Neural progenitor cell (in vitro differentiated cells): ENCODE measurements around the gene BCL7C. TPM values are rescaled to one million over a fixed set of nuclear protein-coding genes. Genes with fewer than 3 reads are reported as not detected.

ENCODE experiments used
- DNase-seq: peaks from one replicate; pipeline ENCODE4 v3.0.0-alpha.2; 2016; ENCODE audit warnings: low spot score
- H2AFZ ChIP-seq: fragments of 200-600 bp; sonication (generic); replicated peaks from 2 replicates; pipeline ENCODE4 v1.6.1; 2016; ENCODE audit warnings: antibody characterized with exemption
- H3F3A ChIP-seq: fragments of 200-600 bp; sonication (generic); 2 replicates; pipeline ENCODE4 v1.6.1; 2016; ENCODE audit warnings: antibody characterized with exemption, low read depth
- H3K27ac ChIP-seq: fragments of 200-600 bp; sonication (generic); 2 replicates; pipeline ENCODE4 v1.5.1; 2016; ENCODE audit warnings: mild to moderate bottlenecking
- H3K27me3 ChIP-seq: fragments of 200-600 bp; sonication (generic); 2 replicates; pipeline ENCODE4 v1.6.1; 2016; ENCODE audit warnings: mild to moderate bottlenecking, moderate library complexity
- H3K36me3 ChIP-seq: fragments of 200-600 bp; sonication (generic); 2 replicates; pipeline ENCODE4 v1.5.1; 2016
- H3K4me1 ChIP-seq: fragments of 200-600 bp; sonication (generic); 2 replicates; pipeline ENCODE4 v1.6.1; 2016; ENCODE audit warnings: mixed run types
- H3K4me2 ChIP-seq: fragments of 200-600 bp; sonication (generic); 2 replicates; pipeline ENCODE4 v1.6.1; 2016
- H3K4me3 ChIP-seq: fragments of 200-600 bp; sonication (generic); 2 replicates; pipeline ENCODE4 v1.5.1; 2016
- H3K79me2 ChIP-seq: fragments of 200-600 bp; sonication (generic); 2 replicates; pipeline ENCODE4 v1.6.1; 2016; ENCODE audit warnings: low read depth
- H3K9ac ChIP-seq: fragments of 200-600 bp; sonication (generic); 2 replicates; pipeline ENCODE4 v1.6.1; 2016
- H3K9me3 ChIP-seq: fragments of 200-600 bp; sonication (generic); 2 replicates; pipeline ENCODE4 v1.5.1; 2016; ENCODE audit warnings: low read depth
- H4K20me1 ChIP-seq: fragments of 200-600 bp; sonication (generic); 2 replicates; pipeline ENCODE4 v1.6.1; 2016; ENCODE audit warnings: low read depth
- H3K27ac Mint-ChIP-seq: 3 replicates; pipeline ENCODE4 v1.8.0; 2021; ENCODE audit warnings: mixed read lengths
- H3K27me3 Mint-ChIP-seq: 2 replicates; pipeline ENCODE4 v1.8.0; 2022; ENCODE audit warnings: low read depth, mild to moderate bottlenecking, inconsistent platforms, moderate library complexity, mixed read lengths; ENCODE audit not compliant: insufficient read depth
- H3K36me3 Mint-ChIP-seq: 3 replicates; pipeline ENCODE4 v1.8.0; 2021; ENCODE audit warnings: mixed read lengths
- H3K4me1 Mint-ChIP-seq: 3 replicates; pipeline ENCODE4 v1.8.0; 2021; ENCODE audit warnings: mixed read lengths
- H3K4me3 Mint-ChIP-seq: 3 replicates; pipeline ENCODE4 v1.8.0; 2021; ENCODE audit warnings: mild to moderate bottlenecking, moderate library complexity, mixed read lengths
- H3K9me3 Mint-ChIP-seq: 3 replicates; pipeline ENCODE4 v1.8.0; 2020; ENCODE audit warnings: mixed read lengths
- EZH2 ChIP-seq: fragments of 200-600 bp; sonication (generic); IDR thresholded peaks from 2 replicates; pipeline ENCODE4 v1.6.1; 2017; ENCODE audit warnings: antibody characterized with exemption, mild to moderate bottlenecking, moderate library complexity
- EZH2phosphoT487 ChIP-seq: fragments of 200-600 bp; sonication (generic); IDR thresholded peaks from 2 replicates; pipeline ENCODE4 v1.6.1; 2017; ENCODE audit warnings: antibody characterized with exemption
- total RNA-seq: library from RNA; depleted of rRNA; stranded (reverse); fragments of >200 nt; gene quantifications from 2 replicates; pipeline ENCODE4 v1.2.3, GENCODE V29; 2015; ENCODE audit warnings: low replicate concordance
- TF ChIP-seq, protein P1 (sequence below): fragments of 200-600 bp; sonication (generic); IDR thresholded peaks from 2 replicates; pipeline ENCODE4 v1.5.1; 2017; ENCODE audit warnings: antibody characterized with exemption, mild to moderate bottlenecking

The BCL7C gene
- total RNA-seq, 1 donor from 2014 or later: 18.3 TPM

DNA sequence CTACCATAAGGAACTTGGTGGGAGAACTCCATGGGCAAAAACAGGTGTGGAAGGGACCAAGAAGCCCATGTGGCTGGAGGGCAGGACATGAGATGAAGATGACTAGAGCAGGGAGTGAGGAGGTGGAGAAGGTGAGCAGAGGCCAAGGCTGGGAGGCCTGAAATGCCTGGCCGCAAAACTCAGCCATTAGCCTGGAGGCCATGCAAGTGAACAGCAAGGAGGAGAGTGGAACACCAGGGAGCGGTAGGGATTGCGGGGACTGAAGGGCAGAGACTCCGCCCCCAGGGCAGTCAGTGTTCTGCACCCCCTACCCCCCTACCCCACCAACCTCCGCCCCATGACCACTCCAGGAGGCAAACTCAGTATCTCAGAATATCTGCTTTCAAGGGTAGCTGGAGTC lies 17.0 kb downstream of the BCL7C start:
- peaks cover 23% of the 10 kb centered on the region for H3F3A ChIP-seq
- peak overlapping the region; percentile 85 for H3K4me3 ChIP-seq
- H3K9me3 Mint-ChIP-seq: no peaks in the 10 kb centered on the region
- peak; percentile 38 for DNase-seq
- no peaks in the 10 kb centered on the region for H4K20me1 ChIP-seq
- peak overlapping the region; percentile 95 for H3K4me2 ChIP-seq
- peaks cover 30% of the 10 kb centered on the region for H3K79me2 ChIP-seq
- H3K36me3 ChIP-seq: no peaks in the 10 kb centered on the region
- H3K4me1 Mint-ChIP-seq: peaks cover 33% of the 10 kb centered on the region
- H3K4me1 ChIP-seq: peaks cover 12% of the 10 kb centered on the region
- H3K9ac ChIP-seq: peak overlapping the region; percentile 85
- H3K36me3 Mint-ChIP-seq: peaks cover 10% of the 10 kb centered on the region
- H3K27me3 Mint-ChIP-seq: peaks cover 7% of the 10 kb centered on the region
- peak overlapping the region; percentile 96 for H3K4me3 Mint-ChIP-seq
- no peak for TF ChIP-seq EZH2
- no peak for TF ChIP-seq EZH2phosphoT487
- TF ChIP-seq, protein P1, sequence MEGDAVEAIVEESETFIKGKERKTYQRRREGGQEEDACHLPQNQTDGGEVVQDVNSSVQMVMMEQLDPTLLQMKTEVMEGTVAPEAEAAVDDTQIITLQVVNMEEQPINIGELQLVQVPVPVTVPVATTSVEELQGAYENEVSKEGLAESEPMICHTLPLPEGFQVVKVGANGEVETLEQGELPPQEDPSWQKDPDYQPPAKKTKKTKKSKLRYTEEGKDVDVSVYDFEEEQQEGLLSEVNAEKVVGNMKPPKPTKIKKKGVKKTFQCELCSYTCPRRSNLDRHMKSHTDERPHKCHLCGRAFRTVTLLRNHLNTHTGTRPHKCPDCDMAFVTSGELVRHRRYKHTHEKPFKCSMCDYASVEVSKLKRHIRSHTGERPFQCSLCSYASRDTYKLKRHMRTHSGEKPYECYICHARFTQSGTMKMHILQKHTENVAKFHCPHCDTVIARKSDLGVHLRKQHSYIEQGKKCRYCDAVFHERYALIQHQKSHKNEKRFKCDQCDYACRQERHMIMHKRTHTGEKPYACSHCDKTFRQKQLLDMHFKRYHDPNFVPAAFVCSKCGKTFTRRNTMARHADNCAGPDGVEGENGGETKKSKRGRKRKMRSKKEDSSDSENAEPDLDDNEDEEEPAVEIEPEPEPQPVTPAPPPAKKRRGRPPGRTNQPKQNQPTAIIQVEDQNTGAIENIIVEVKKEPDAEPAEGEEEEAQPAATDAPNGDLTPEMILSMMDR: no peak
- no peak overlapping the region for H3K27ac ChIP-seq
- H3K27ac Mint-ChIP-seq: peak overlapping the region; percentile 100
- no peaks in the 10 kb centered on the region for H3K27me3 ChIP-seq
- H2AFZ ChIP-seq: no peak overlapping the region
- no peaks in the 10 kb centered on the region for H3K9me3 ChIP-seq

DNA sequence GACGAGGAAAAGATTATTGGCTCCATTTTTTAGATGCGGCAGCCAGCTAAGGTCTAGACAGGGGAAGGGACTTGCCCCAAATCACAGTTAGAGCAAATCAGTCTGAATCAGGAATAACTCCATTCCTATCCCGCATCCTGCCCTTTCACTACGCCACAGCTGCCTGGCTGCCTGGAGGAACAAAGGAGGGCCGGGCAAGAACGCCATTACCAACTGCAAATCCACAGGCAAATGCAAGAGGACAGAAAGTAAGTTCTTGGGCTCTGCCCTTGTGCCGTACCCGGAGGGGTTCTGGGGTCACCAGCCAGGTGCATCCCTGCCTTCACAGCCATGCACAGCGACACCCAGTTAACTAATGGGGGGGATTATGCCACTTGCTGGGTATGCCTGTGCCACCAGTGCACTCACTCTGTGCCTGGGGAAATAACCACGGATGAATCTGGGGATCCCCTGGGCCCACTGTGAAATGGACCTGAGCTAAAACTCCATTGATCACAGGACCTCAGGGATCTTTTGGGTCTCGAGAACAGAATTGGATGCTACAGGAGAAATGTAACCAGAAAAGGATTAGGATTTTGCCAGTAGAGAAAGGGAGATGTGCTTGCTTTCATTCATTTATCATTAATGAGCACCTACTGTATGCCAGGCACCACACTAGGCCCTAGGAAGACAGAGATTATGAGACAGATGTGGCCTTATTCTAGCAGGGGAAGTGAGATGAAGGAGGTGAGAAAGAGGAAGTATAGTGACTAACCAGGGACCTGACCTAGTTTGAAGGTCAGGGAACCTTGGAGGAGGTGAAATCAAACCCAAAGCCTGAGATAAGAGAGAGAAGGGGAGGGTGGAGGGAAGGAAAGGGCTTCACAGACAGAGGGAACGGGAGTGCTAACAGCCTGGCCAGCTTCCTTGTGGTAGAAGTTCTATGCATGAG lies 17.7 kb downstream of the BCL7C start:
- peak overlapping the region; percentile 95 for H3K4me2 ChIP-seq
- H3K9me3 ChIP-seq: no peaks in the 10 kb centered on the region
- H4K20me1 ChIP-seq: no peaks in the 10 kb centered on the region
- H3K9ac ChIP-seq: peak overlapping the region; percentile 85
- Mint-ChIP-seq H3K27ac (peak overlapping the region; percentile 100), H3K4me1 (peaks cover 26% of the 10 kb centered on the region), H3K27me3 (peaks cover 7% of the 10 kb centered on the region), H3K4me3 (peak overlapping the region; percentile 96), H3K9me3 (no peaks in the 10 kb centered on the region), H3K36me3 (peaks cover 10% of the 10 kb centered on the region)
- peak overlapping the region; percentile 82 for H3K27ac ChIP-seq
- no peak for TF ChIP-seq EZH2
- TF ChIP-seq, protein P1: no peak
- no peak for TF ChIP-seq EZH2phosphoT487
- peaks cover 30% of the 10 kb centered on the region for H3K79me2 ChIP-seq
- peaks cover 12% of the 10 kb centered on the region for H3K4me1 ChIP-seq
- no peak overlapping the region for H2AFZ ChIP-seq
- DNase-seq: peak; percentile 31
- H3K27me3 ChIP-seq: no peaks in the 10 kb centered on the region
- H3K4me3 ChIP-seq: peak overlapping the region; percentile 85
- no peaks in the 10 kb centered on the region for H3K36me3 ChIP-seq
- H3F3A ChIP-seq: peaks cover 23% of the 10 kb centered on the region

DNA sequence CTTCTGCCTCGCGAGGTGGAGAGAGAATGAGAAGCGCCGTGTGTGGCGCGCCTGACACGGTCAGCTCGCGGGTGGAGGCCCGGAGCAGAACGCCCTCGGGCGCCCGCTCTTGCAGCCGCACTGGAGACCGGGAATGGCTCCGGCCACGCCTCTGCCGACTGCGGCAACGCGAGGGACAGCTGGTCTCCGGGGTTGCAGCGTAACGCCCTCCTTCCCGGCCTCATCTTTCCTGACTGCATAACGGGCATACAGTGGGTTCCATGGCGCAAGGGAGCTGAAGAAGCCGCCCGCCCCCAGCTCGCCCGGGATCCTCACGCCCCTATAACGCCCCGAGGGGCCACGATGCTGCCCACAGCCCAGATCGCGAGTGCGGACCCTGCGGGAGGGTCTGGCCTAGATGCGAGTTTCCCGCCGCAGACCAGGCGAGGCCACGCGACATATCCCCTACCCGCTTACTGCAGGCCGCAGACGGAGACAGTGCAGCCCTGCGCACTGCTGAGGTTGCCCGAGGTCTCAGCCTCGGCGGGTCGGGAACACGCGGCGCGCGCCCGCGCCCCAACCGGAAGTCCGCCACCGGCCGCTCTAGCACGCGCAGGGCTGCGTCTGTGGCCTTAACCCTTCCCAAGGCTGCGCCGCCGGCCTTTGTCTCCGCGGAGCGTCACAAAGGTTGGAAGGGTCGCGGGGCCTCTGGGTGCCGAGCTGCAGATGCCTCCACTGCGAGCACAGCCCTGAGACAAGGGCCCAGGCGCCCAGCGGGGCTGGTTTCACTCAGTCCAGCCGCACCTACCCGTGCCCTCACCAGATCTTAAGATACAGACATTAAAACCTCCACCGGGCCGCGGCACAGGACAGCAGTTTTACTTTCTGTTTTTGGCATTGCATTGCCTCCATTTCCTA lies 18.8 kb downstream of the BCL7C start:
- H3K9ac ChIP-seq: peak overlapping the region; percentile 85
- peaks cover 7% of the 10 kb centered on the region for H3K27me3 Mint-ChIP-seq
- peak overlapping the region; percentile 96 for H3K4me3 Mint-ChIP-seq
- peaks cover 12% of the 10 kb centered on the region for H3K4me1 ChIP-seq
- peak overlapping the region; percentile 96 for H2AFZ ChIP-seq
- H3K27ac ChIP-seq: peak overlapping the region; percentile 82
- no peaks in the 10 kb centered on the region for H3K27me3 ChIP-seq
- H3K4me1 Mint-ChIP-seq: peaks cover 23% of the 10 kb centered on the region
- peak overlapping the region; percentile 100 for H3K27ac Mint-ChIP-seq
- no peaks in the 10 kb centered on the region for H3K9me3 Mint-ChIP-seq
- no peaks in the 10 kb centered on the region for H4K20me1 ChIP-seq
- H3K36me3 Mint-ChIP-seq: peaks cover 10% of the 10 kb centered on the region
- H3F3A ChIP-seq: peaks cover 23% of the 10 kb centered on the region
- H3K4me3 ChIP-seq: peak overlapping the region; percentile 85
- H3K4me2 ChIP-seq: peak overlapping the region; percentile 95
- no peaks in the 10 kb centered on the region for H3K36me3 ChIP-seq
- TF ChIP-seq, protein P1: no peak
- TF ChIP-seq EZH2: peak; percentile 36
- peaks cover 30% of the 10 kb centered on the region for H3K79me2 ChIP-seq
- no peaks in the 10 kb centered on the region for H3K9me3 ChIP-seq
- DNase-seq: peak; percentile 97
